Activated T-cell treated with anti-CD3 and anti-CD28 coated beads for 48 hours (primary cell): ENCODE data around the gene MLKL.
A peak's percentile ranks its signal among the peaks of the same experiment; 100 is the strongest.

Source experiments
- DNase-seq: peaks from one replicate; pipeline ENCODE4 v3.0.0-alpha.2; 2020; ENCODE audit warnings: low read depth

The MLKL gene

DNA sequence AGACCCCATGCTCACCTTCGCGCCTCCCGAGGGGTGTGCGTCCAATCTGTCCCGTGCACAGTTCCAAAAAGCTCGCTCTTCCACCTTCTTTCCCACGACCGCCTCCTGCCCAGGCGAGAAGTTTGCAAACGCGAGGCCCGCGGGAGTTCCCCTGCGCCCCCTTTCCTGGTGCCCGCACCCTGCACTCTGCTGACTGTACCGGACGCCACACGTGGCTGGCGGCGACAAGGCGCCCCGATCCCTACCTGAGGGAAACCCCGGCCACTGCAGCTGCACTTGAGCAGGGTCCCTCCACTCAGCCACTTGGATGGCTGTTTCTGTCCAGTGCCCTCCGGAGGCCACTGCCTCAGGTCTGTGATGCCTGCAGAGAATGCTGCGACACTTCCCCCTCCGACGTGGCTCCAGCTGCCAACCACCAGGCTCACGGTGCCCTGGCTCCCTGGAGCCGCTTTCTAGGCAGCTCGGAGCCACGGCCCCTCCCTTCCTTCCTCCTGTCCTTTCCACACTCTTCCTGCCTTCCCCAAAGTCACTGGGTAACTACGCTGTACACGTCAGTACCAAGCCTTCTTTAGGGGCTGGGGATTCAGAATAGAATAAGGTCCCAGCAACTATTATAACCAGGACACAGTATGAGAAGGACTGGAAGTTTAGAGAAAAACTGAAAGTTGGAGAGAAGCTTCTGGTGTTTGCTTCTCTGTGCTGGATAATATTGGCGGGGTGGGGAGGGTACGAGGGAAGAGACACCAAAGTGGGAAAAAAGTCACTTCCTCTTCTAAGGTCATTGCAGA is at the start of gene MLKL:
Gene MLKL, minus strand, starts transcription at position 425 of the 788 bp plus-strand sequence. CDS start 5,105 bp downstream, outside the sequence.
- DNase-seq = peak; percentile 57

DNA sequence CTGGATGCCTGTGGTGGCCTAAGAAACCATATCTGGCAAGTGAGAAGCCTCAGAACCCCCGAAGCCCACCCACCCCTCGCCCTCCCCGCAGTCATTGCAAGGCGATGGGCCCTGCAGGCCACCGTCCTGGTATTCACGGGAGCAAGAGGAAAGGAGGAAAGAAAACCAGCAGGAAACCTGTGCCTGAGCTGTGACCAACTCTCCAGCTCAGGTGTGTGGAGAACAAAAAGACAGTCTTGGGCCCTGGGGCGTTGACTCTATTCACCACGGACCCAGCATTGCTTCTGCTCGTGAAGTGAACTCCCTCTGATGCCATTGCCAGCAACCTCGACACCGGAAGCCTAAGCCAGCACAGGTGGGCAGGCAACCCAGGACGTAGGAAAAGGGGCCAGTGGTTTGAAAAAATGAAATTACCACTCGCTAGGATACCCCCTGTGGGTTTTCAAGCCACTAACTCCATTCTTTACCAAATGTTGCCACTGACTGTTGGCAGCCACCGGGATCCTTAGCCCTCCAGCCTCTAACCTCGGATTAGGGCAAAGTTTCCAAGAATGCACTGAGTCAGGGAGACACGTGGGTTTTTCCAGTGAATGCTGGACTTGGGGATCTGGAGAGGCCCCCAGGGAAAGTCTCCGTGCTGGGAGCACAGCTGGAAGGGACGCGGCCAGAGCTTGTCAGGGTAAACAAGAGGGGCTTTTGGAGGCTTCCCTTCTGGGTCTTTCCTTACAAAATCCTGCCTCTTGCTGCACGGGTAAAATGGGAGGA is 48.8 kb upstream of the MLKL start:
- DNase-seq = no peak

DNA sequence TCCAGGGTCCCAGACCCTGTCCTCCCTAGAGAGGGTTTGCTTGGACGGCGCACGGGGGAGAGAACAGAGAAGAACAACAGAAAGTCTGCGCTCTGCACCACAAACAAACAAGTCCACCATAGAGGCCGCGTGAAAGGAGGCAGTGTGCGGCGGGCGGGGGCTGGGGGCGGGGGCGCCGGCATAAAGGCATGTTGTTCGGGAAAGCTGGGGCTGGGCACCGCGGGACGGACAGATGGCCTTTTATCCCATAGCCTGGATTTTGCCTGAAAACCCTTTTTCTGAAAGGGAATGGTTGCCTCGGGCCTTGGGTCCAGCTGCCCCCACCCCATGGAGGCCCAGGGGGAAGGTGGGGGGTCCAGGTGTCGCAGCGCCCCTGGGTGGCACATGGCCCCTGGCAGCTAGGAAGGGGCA is 48.0 kb upstream of the MLKL start:
- DNase-seq = no peak

DNA sequence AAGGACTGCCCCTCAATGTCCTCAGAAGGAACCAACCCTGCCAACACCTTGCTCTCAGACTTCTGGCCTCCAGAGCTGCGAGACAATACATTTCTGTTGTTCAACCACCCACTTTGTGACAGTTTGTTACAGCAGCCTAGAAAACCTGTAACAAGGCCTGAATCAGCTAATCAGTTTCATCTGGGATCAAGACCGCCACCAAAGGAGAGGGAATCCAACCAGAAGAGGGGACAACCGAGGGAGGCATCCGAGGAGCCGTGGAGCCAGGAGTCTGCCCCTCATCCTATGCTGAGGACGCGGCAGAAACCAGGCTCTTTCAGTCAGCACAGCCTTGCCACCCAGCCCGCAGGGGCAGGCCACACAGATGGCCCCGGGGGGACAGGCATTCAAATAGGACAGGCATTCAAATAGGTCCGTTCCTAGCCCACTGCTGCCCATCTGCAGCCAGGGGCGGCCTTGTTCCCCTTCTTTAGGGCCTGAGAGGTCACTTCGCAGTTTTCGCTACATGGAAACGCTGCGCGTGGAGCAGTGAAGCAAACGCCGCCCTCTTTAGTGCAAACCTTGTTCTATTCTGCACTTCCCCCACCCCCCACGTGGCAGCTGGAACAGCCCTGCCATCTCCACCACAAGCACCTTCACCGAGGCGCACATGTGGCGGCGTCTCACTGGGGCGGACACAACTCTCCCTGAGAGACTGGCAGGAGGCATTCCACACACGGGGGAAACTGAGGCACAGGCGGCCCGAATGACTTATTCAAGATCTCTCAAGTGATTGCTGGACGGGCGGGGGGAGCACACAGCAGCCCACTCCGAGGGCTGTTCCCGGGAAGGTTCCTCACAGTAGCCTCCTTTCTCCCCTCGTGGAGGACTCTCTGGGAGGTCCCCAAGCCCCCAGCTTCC is 47.3 kb upstream of the MLKL start:
- no peak for DNase-seq

DNA sequence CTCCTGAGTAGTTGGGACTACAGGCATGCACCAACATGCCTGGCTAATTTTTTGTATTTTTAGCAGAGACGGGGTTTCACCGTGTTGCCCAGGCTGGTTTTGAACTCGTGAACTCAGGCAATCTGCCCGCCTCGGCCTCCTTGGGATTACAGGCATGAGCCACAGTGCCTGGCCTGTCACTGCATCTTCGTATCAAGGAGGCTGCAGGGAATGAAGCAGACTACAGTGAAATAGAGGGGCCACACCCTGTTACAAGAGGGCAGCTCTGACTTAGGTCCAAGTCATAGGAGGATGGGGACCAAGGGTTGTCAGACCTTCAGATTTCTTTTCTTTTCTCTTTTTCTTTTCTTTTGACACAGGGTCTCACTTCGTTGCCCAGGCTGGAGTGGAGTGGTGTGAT is 45.3 kb upstream of the MLKL start:
- DNase-seq = no peak

DNA sequence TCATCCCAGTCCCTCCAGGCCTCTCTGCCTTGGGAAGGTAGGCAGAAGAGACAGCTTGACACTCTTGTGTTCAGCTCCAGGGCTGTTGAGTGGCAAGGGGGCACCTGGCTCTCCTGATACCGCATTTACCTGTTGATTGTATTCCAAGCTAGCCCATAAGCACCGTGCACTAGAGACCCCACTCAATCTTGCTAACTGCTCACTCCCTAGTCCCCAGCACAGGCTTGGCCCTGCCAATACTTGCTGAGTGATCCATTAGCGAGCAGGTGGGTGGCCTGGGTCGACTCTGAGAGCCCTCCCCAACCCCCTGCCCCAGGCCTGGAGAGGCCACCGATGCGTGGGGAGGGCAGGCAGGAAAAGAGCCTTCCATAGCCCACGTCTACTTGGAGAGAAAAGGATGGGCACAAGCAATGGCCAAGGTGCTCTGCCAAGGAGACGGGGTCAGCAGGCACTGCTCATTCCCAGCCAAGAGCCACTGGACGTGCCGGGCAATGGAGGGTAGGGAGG is 44.5 kb upstream of the MLKL start:
- DNase-seq = no peak

DNA sequence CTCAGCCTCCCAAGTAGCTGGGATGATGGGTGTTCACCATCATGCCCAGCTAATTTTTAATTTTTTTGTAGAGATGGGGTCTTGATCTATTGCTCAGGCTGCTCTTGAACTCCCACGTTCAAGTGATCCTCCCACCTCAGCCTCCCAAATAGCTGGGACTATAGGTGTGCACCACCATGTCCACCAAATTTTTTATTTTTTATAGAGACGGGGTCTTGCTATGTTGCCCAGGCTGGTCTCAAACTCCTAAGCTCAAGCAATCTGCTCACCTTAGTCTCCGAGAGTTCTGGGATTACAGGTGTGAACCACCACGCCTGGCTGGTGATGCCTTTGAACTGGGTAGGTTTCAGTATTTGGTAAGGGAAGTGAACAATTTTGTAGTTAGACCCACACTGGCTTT is 43.9 kb upstream of the MLKL start:
- DNase-seq = no peak

DNA sequence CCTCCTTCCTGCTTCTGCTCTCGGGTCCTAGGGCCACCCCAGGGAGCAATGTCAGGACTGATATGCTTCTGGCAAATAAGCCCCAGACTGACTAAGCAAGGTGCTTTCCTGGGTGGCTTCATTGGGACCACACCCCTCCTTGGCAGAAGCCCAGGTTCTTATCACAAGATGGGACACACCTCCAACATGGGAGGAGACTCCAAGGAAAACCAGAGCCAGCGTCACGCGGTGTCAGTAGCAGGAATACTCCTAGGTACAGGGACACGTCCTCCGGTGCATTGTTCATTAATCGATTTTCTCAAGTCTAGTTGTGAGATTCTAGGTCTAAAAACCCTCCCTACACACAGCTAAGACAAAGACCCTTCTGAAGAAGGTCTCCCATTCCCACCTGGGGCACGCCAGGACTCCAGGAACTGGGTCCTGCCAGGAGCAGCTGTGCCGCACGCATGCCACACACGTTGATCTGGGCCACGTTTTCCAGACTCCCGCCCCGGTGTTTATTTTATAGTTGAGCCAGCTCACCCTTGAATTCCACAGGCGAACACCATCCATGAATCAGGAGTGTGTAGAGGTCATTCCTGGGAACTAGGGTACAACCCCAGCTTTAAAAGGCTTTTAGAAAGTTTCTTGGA is 43.1 kb upstream of the MLKL start:
- no peak for DNase-seq

DNA sequence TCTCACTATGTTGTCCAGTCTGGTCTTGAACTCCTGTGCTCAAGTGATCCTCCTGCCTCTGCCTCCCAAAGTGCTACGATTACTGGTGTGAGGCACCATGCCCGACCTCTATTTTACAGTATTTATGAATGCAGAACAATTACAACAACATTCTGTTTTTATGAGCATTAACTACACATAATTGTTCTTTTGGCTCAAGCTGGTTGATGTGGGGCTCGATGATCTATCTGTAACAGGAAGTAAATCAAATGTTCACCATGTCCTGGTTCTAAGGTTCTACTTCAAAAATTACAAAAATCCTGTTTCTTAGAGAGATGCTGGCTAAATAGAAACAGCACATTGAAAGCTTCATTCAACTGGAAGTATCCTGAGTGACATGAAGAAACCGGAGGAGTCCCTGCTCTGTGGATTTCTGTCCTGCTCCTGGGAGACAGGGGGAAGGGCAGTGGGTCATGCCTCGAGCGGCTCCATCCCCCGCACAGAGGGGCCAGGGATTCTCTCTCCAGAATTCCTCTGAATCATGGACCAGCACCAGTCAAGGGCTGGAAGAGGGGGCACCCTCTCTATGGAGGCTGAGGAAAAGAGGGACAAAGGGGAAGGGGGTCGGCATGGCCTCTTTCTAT is 42.5 kb upstream of the MLKL start:
- DNase-seq = no peak

DNA sequence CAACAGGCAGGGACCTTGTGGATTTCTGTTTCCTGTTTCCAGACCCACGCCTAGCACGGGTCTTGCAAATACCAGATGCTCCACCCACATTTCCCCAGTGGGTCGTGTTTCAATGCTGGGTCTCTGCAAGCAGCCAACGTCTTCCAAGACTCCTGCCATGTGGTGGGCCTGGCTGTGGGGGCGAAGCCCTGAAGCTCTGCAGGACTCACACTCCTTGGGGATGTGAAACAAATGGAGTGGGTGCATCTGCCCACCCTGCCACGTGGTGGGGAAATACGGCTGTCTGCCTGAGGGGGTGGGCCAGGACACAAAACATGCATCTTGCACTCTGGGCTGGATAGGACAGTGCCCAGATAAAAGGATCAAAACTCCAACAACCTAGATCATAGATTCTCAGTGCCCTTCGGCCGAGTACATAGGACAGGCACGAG is 41.4 kb upstream of the MLKL start:
- no peak for DNase-seq

DNA sequence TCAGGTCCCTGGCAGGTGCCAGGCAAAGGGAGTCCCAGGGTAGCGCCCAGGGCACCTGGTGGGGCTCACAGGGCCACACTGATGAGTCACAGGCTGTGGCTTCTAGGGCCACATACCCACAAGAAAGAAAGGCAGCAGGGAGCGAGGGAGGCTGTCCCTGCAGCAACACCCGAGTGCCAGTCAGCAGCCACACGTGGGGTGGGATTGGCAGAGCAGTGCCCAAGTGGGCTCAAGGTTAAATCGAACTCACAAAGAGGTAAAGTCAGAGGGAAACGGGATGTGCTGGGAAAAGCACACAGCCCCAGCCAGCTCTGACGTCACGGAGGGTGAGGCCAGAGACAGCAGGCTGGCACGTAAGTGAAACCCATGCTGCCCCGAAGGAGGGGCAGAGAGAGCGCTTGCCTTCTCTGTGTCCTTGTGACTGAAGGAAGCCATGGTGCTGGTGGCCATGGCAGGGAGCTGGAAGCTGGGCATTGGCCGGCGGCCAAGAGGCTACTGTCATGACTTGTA is 40.2 kb upstream of the MLKL start:
- no peak for DNase-seq

DNA sequence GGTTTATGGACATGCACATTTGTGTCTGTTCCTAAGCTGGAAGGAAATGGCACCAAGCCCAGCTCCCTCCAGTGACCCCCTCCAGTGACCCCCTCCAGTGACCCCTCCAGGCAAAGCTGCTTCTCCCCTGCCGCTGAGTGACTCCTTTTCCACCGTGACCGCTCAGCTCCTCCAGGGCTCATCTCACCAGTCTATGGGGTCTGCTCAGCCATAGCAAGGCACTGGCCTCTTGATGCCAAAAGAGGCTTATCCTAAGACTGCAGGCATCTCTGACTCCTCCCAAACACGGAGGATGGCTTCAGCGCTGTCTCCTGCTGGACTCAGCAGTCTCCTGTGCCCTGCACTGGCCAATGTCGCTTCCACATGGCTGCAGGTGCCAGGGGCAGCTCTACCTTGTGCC is 38.6 kb upstream of the MLKL start:
- DNase-seq = no peak

DNA sequence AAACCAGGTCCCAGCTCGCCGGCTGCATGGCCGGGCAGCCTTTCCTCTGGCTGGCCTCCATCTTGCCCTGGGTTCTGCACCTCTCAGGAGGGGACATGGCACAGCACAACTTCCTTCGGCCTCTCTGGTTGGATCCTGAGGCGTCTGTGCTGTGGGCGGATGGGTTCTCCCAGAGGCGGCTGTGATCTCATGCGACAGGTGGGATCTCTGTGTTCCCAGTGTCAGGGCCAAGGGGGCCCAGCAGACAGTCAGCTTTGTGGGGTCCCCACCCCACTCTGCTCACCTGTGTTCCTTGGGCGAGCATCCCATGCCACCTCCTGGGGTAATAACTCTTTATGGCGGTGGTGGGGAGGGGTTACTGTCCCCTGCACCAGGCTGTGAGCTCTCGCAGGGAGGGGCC is 38.2 kb upstream of the MLKL start:
- no peak for DNase-seq

DNA sequence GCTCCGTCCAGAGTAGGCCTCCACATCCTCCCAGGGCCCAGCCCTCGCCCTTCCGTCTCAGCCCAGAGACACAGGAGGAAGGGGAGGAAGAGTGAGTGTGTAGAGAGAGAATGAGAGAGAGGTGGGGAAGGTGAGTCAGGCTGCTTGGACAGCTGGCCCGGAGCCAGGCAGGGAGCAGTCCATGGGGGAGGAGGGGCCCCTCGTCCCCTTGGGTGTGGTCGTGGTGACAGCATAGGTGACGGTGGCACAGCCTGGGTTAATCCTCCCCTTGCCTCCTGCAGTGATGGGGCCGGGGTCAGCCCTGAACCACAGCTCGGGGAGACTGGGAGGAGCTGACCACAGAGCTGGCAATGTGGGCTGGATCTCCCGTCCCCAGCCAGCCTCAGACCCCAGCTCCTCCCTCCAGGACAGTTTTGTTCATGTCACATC is 37.5 kb upstream of the MLKL start:
- no peak for DNase-seq

DNA sequence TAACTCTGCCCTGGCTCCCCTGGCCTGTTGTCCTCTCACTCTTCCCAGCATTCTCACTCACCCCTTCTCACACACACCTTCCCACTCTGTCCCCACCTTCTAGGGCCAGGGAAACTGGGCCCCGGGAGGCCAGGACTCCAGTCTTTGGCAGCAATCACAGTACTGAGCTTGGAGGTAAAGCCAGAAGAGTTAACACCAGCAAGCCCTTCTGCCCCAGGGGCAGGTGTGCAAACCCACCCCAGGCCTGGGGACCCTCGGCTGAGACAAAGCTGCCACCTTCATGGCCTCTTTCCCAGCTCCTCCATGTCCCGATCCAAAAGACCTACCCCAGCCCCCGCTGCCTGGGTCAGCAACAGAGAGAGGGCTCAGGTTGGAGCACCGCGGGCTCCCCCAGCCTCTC is 36.9 kb upstream of the MLKL start:
- no peak for DNase-seq

DNA sequence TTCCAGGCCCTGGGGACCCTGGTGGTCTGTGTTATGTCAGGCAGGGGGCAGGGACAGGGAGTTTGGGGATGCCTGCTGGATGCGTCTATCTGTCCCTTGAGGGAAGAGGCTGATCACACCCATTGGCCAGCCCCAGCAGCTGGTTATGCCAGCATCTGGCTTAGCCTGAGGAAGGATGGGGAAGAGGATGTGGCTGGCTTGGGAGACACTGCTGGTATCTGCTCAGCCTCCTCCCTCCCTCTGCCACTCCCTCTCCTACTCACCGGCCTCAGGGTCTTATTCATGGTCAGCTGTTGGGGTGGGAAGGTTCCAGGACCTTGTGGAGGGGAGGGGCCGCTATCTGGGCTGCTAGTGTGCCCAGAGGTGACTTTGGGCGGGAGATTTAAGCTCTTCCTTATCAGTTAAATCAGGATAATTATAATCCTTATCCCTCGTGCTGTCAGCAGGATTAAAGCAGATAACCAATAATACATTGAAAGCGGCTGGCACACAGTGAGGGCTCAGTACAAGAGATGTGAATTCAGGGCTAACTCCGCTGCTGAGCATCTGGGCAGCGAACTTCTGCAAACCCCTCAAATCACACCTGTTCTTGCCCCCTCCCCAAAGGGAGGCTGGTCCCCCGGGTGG is 36.0 kb upstream of the MLKL start:
- DNase-seq = no peak

DNA sequence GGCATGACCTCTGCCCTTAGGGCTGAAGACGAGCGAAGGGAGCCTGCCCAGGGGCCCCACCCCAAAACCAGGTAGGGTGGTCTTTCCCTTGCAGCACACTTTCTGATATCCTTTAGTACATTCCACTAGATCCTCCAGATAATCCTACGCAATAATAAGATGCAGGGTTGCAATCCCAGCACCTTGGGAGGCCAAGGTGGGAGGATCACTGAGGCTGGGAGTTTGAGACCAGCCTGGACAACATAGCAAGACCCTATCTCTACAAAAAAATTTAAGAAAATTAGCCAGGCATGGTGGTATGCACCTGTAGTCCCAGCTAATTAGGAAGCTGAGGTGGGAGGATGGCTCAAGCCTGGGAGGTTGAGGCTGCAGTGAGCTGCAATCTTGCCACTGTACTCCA is 34.9 kb upstream of the MLKL start:
- DNase-seq = no peak

DNA sequence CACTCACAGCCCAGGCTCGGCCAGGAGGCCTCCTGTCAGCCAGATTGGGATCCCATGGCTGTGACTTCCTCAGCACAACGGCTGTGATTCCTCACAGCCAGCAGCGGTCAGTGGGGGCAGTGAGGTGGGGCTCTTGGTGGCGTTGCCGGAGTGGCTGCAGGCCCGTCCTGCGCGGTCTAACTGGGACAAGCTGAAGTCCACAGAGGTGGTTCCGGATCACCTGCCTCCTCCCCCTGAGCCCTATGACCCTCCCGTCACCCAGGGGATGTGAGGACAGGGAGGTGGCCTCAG is 34.4 kb upstream of the MLKL start:
- DNase-seq = no peak

DNA sequence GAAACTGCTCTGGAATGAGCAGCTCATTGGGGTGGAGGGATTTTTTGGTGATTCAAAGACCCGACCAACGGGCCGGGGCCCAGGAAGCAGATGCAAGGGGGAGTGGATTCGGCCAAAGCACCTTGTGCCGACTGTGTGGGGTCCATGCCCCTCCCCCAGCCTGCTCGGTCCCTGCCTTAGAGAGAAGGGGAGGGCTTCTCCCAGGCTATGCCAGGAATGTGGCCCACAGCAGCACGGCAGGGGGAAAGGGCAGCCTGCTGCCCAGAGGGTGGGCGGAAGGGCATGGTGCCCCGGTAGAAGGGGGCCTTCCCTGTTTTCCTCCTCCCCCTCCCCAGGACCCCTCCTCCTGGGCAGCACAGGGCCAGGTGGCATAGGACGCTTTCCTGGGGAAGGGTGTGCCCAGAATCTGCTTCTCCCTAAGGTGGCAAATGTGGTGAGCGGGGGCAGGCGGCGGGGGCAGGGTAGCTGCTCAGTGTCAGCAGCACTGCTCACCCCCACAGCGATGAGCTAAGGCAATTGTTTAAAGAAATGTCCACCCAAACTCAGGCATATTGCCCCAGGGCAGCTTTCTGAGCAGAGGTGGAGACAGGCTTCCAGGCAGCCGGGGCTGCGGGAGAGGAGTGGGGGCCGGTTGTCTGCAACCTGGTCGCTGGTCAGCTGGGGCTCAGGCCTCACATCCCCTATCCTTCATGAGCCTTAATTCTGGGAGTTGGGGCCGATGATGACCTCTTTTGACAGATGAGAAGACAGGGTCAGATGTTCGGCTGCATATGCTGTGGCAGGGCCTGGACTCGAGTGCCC is 33.9 kb upstream of the MLKL start:
- DNase-seq = no peak
